Thymus (tissue), 11 donors: ENCODE measurements around the gene GPBP1L1. TPM values are rescaled to one million over a fixed set of nuclear protein-coding genes. Genes with fewer than 3 reads are reported as not detected.

Experiments used
- DNase-seq, 9 donors: peaks; one replicate each; pipeline ENCODE4 v3.0.0-alpha.2; 2013; ENCODE audit warnings: low spot score in 9 of 9, low read depth in 6 of 9, missing footprints in 1 of 9
- H3K27ac ChIP-seq, 2 donors: one replicate each; pipeline ENCODE4 v1.5.1; 2013; ENCODE audit warnings: control low read depth in 1 of 2, low read depth in 1 of 2, low read length in 1 of 2, mild to moderate bottlenecking in 1 of 2, moderate library complexity in 1 of 2
- H3K27me3 ChIP-seq, 2 donors: one replicate each; pipeline ENCODE4 v1.5.1; 2013; ENCODE audit warnings: low read length in 1 of 2; ENCODE audit not compliant: control insufficient read depth in 2 of 2, insufficient read depth in 1 of 2
- H3K36me3 ChIP-seq, 2 donors: one replicate each; pipeline ENCODE4 v1.5.1; 2013; ENCODE audit warnings: low read length in 1 of 2, mild to moderate bottlenecking in 1 of 2, moderate library complexity in 1 of 2; ENCODE audit not compliant: control insufficient read depth in 2 of 2, insufficient read depth in 2 of 2
- H3K4me1 ChIP-seq, 2 donors: one replicate each; pipeline ENCODE4 v1.5.1; 2013; ENCODE audit warnings: low read length in 2 of 2; ENCODE audit not compliant: control insufficient read depth in 2 of 2, insufficient read depth in 2 of 2
- H3K4me3 ChIP-seq, 2 donors: one replicate each; pipeline ENCODE4 v1.5.1; 2013; ENCODE audit warnings: low read length in 2 of 2, control low read depth in 1 of 2, mild to moderate bottlenecking in 1 of 2
- H3K9me3 ChIP-seq, 2 donors: one replicate each; pipeline ENCODE4 v1.5.1; 2013; ENCODE audit warnings: low read length in 1 of 2, mild to moderate bottlenecking in 1 of 2; ENCODE audit not compliant: control insufficient read depth in 2 of 2, insufficient read depth in 1 of 2
- WGBS: extraction: QIAGEN DNeasy Blood & Tissue Kit; methylation state at CpG from one replicate; pipeline ENCODE4 v1.1.7; 2013; 5-methylcytosine and 5-hydroxymethylcytosine counted together
- polyA plus RNA-seq: library from polyadenylated mRNA; stranded (reverse); fragments of 200-250 nt; gene quantifications from one replicate; pipeline ENCODE4 v1.2.3, GENCODE V29; 2013
- total RNA-seq: library from RNA; stranded (reverse); fragments of 120-200 nt; gene quantifications from one replicate; pipeline ENCODE4 v1.2.4, GENCODE V29; 2013
- donor health status: healthy.

The GPBP1L1 gene
- total and polyA plus RNA-seq, 2 donors = 87.2 to 92.3 TPM

- Histone ChIP-seq H3K4me1 (no peaks in the 10 kb centered on the region), H3K27ac (no peak overlapping the region), H3K4me3 (no peak overlapping the region), H3K9me3 (no peaks in the 10 kb centered on the region), H3K36me3 (peaks cover 43 to 84% of the 10 kb centered on the region in 2 donors), H3K27me3 (no peaks in the 10 kb centered on the region)
- DNase-seq = no peak
- 96% methylated on average over 3 of the region's 3 CpGs for WGBS
Observed at GRCh38 chr1:45656573-45657226, 29.6 kb downstream of the GPBP1L1 start.

- H3K4me1 ChIP-seq = no peaks in the 10 kb centered on the region
- DNase-seq = no peak
- H3K4me3 ChIP-seq = no peak overlapping the region
- WGBS = 97% methylated on average over 12 of the region's 12 CpGs
- H3K9me3 ChIP-seq = no peaks in the 10 kb centered on the region
- no peaks in the 10 kb centered on the region for H3K27me3 ChIP-seq
- no peak overlapping the region for H3K27ac ChIP-seq
- peaks cover 47 to 92% of the 10 kb centered on the region in 2 donors for H3K36me3 ChIP-seq
Observed at GRCh38 chr1:45654540-45655280, 31.6 kb downstream of the GPBP1L1 start.

GRCh38 chr1:45647248-45648021 lies 38.9 kb downstream of the GPBP1L1 start:
- H3K4me3 ChIP-seq = no peak overlapping the region
- H3K27ac ChIP-seq = no peak overlapping the region
- H3K27me3 ChIP-seq = no peaks in the 10 kb centered on the region
- peaks cover 16 to 61% of the 10 kb centered on the region in 2 donors for H3K36me3 ChIP-seq
- H3K9me3 ChIP-seq = no peaks in the 10 kb centered on the region
- H3K4me1 ChIP-seq = no peaks in the 10 kb centered on the region
- 92% methylated on average over 9 of the region's 9 CpGs for WGBS
- peak in 3 of 9 donors; percentile 7 to 13 (median 13) for DNase-seq

- no peak overlapping the region for H3K4me3 ChIP-seq
- H3K36me3 ChIP-seq = peaks cover 21 to 57% of the 10 kb centered on the region in 2 donors
- DNase-seq = no peak
- H3K27ac ChIP-seq = no peak overlapping the region
- WGBS = 96% methylated on average over 2 of the region's 2 CpGs
- H3K9me3 ChIP-seq = no peaks in the 10 kb centered on the region
- no peaks in the 10 kb centered on the region for H3K4me1 ChIP-seq
- no peaks in the 10 kb centered on the region for H3K27me3 ChIP-seq
Observed at GRCh38 chr1:45644661-45645060, 41.7 kb downstream of the GPBP1L1 start.

- Histone ChIP-seq H3K27me3 (no peaks in the 10 kb centered on the region), H3K27ac (no peak overlapping the region), H3K4me1 (no peaks in the 10 kb centered on the region), H3K4me3 (no peak overlapping the region), H3K9me3 (no peaks in the 10 kb centered on the region), H3K36me3 (peaks cover 28 to 55% of the 10 kb centered on the region in 2 donors)
- no peak for DNase-seq
Observed at GRCh38 chr1:45643978-45644377, 42.4 kb downstream of the GPBP1L1 start.

GRCh38 chr1:45643321-45643720 lies 43.0 kb downstream of the GPBP1L1 start:
- Histone ChIP-seq H3K27ac (no peak overlapping the region), H3K36me3 (peaks cover 35 to 56% of the 10 kb centered on the region in 2 donors)
- WGBS = 90% methylated on average over 5 of the region's 5 CpGs

GRCh38 chr1:45640293-45640692 lies 46.0 kb downstream of the GPBP1L1 start:
- no peaks in the 10 kb centered on the region for H3K4me1 ChIP-seq
- H3K27me3 ChIP-seq = no peaks in the 10 kb centered on the region
- H3K36me3 ChIP-seq = peaks cover 32 to 66% of the 10 kb centered on the region in 2 donors
- H3K27ac ChIP-seq = no peak overlapping the region
- 99% methylated on average over 1 of the region's 1 CpG for WGBS
- no peaks in the 10 kb centered on the region for H3K9me3 ChIP-seq
- no peak overlapping the region for H3K4me3 ChIP-seq
- DNase-seq = no peak

More at GRCh38 chr1:45643321-45643720, 43.0 kb downstream of the GPBP1L1 start:
- no peak for DNase-seq
- Histone ChIP-seq H3K4me1 (no peaks in the 10 kb centered on the region), H3K4me3 (no peak overlapping the region), H3K9me3 (no peaks in the 10 kb centered on the region), H3K27me3 (no peaks in the 10 kb centered on the region)

- Histone ChIP-seq H3K4me3 (no peak overlapping the region), H3K27ac (no peak overlapping the region), H3K36me3 (peaks cover 53 to 92% of the 10 kb centered on the region in 2 donors), H3K9me3 (no peaks in the 10 kb centered on the region), H3K4me1 (no peaks in the 10 kb centered on the region), H3K27me3 (no peaks in the 10 kb centered on the region)
- WGBS = 84% methylated on average over 1 of the region's 1 CpG
- DNase-seq = no peak
Observed at GRCh38 chr1:45635211-45635610, 51.1 kb downstream of the GPBP1L1 start.

- 97% methylated on average over 1 of the region's 1 CpG for WGBS
- Histone ChIP-seq H3K27me3 (no peaks in the 10 kb centered on the region), H3K4me3 (no peak overlapping the region), H3K4me1 (no peaks in the 10 kb centered on the region), H3K9me3 (no peaks in the 10 kb centered on the region), H3K27ac (no peak overlapping the region), H3K36me3 (peaks cover 68 to 87% of the 10 kb centered on the region in 2 donors)
- DNase-seq = no peak
Observed at GRCh38 chr1:45630429-45630828, 55.9 kb downstream of the GPBP1L1 start.
